HG03460 (cell line): ENCODE data around the gene PCDH7.

ENCODE experiments used
- ATAC-seq: cut with Tn5 transposase; IDR thresholded peaks from one replicate; pipeline ENCODE4 v1.9.1; 2021; ENCODE audit not compliant: unreplicated experiment

Gene PCDH7, protein sequence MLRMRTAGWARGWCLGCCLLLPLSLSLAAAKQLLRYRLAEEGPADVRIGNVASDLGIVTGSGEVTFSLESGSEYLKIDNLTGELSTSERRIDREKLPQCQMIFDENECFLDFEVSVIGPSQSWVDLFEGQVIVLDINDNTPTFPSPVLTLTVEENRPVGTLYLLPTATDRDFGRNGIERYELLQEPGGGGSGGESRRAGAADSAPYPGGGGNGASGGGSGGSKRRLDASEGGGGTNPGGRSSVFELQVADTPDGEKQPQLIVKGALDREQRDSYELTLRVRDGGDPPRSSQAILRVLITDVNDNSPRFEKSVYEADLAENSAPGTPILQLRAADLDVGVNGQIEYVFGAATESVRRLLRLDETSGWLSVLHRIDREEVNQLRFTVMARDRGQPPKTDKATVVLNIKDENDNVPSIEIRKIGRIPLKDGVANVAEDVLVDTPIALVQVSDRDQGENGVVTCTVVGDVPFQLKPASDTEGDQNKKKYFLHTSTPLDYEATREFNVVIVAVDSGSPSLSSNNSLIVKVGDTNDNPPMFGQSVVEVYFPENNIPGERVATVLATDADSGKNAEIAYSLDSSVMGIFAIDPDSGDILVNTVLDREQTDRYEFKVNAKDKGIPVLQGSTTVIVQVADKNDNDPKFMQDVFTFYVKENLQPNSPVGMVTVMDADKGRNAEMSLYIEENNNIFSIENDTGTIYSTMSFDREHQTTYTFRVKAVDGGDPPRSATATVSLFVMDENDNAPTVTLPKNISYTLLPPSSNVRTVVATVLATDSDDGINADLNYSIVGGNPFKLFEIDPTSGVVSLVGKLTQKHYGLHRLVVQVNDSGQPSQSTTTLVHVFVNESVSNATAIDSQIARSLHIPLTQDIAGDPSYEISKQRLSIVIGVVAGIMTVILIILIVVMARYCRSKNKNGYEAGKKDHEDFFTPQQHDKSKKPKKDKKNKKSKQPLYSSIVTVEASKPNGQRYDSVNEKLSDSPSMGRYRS (N-terminal part only)

DNA sequence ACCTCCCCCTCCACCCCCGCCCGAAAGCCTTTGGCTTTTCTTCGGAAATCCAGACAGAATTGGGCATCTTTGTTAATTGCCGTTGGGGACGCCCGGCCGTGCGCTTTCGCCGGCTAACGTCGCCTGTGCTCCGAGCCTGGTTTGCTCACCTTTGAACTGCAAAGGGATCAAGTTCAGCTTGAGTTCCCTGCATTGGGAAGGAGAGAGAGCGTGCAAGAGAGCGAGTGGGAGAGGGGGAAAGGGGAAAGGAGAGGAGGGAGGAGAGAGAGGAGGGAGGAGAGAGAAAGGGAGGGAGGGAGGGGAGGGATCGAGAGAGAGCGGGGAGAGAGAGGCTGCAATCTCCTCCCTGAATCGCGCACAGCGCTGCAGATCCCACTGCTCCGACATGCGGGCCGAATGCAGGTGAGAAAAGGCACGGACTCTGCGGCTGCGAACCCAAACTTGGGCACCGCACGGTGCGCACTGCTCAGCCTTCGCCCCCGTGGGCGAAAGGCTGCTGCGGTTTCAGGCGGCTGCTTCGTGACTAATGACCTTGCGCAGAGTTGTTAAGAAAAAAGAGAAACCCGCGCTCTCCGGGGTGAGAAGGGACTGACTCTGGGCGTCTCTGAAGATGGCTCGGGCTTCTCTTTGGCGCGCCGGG lies at the start of gene PCDH7:
PCDH7 (plus strand) TSS at position 349 of the 640 bp plus-strand sequence. CDS start 1,054 bp downstream, outside the sequence.
- ATAC-seq = no peak

DNA sequence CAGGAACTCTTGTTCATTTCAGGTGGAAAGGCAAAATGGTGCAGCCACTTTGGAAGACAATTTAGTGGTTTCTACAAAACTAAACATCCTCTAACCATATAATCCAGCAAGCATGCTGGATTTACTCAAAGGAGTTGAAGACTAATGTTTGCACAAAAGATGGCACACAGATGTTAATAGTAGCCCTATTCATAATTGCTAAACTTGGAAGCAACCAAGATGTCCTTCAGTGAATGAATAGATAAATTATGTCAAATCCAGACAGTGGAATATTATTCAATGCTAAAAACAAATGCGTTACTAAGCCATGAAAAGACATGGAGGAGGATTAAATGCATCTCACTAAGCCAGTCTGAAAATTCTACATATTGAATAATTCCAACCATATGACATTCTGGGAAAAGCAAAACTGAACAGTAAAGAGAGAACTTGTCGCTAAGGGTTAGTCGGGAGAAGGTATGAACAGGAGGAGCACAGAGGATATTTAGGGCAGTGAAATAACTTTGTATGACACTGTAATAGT lies 48.2 kb upstream of the PCDH7 start:
- ATAC-seq = no peak

DNA sequence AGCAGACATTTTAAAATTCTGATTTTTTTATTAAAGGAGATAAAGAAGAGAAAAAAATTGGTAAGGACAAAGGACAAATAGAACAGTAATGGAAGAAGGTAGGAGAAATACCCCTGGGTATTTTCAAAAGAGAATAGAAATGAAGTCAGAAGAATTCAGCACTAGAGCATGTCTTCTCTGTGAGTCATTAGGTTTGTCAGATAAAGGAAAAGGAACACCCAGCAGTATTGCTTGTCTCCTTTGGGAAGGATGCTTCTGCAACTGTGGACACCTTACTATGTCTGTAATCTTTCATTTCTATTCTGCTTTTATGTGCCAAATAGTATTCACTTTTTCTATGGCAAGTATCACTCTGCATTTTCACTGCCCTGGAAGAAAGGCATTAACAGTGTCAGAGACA lies 24.0 kb upstream of the PCDH7 start:
- ATAC-seq = no peak

DNA sequence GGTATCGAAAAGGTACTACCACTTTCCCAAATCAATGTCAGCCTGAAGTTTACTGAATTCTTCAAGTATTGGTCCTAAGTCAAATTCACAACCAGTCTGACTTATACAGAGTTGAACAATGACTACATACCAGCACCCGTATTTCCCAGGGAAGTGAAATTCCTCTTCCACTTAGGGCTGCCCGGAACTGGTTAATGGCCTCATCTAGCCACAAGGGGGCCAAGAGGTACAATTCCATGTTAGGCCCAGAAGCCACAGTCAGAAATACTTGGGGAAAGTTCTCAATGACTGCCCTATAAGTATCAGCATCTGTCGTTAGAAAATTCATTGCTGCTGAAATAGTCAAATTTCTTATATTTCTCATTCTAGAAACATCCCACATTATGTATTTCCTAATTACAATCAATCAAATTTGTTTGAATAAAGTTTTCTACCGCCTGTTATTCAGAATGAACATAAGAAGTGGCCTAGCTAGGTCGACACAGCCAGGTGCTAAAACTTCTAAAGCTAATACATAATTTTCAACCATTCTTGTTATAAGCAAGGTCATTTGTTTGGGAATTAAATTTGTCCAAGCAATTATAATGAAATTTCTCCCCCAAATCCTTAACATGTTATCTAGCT lies 5.6 kb upstream of the PCDH7 start:
- ATAC-seq = no peak

GRCh38 chr4:30716158-30716557 lies 4.0 kb upstream of the PCDH7 start:
- no peak for ATAC-seq

GRCh38 chr4:30716681-30717207 lies 3.4 kb upstream of the PCDH7 start:
- ATAC-seq = no peak

DNA sequence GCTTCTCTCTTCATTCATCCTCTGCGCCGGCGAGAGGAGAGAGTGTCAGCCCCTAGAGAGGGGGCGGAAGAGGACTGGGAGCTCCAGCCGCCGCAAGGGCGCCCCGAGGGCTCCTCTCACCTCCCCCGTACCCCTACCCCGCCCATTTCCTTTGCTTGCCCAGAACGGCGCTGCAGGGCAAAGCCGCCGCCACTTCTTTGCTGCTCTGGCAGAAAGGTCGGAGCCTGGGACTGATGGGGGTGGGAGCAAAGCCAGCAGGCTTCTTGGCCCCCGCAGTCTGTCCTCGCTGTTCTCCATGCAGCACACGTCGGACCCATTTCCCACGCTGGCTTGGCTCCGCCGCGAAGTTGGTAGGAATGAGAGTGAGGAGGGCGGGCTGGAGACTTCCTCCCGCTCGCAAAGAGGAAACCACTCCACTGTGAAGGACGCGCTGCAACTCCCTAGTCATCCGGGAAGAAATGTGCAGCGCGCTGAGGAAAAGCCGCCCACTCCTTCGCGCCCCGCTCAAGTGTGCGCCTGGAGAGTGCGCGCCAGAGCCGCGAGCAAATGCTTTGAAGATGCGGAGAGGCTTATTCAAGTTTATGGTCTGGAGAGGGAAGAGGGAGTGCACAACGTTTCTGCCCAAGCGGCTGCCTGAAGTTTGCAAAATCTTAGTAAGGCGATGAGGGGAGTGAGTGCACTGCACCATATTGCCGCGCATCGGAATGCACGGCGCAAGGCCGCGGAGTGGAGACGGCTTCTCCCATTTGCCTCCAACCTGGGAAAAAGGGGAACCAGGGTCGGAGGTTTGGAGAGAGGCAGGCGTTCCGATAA lies 2.8 kb upstream of the PCDH7 start:
- no peak for ATAC-seq

GRCh38 chr4:30718021-30718542 lies 2.1 kb upstream of the PCDH7 start:
- ATAC-seq = no peak

GRCh38 chr4:30718641-30719453 lies 1.3 kb upstream of the PCDH7 start:
- no peak for ATAC-seq

DNA sequence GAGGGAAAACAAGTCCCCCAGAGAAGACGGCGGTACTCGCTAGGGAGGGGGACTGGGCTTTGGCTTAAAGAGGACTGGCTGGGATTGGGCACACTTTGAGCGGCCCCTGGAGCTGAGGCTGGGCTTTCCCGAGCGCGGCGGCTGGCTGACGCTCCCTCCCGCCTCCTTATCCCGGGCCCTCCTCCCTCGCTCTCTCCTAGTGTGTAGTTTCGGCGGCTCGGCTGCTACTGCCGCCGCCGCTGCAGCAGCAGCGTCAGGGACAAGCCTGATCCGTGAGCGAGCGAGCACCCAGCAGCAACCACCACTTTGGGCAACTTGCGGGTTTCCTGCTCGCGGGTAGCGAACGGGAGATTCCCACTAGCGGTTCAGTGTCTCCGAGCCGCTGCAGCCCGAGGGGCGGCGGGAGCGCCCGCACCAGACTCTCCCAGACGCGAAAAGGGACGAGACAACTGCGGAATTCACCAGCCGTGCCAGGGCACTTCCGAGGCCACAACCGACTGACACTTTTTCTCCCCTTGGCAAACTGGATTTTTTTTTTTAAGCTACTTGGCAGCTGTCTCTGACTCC lies 632 bp upstream of the PCDH7 start:
- ATAC-seq = no peak

DNA sequence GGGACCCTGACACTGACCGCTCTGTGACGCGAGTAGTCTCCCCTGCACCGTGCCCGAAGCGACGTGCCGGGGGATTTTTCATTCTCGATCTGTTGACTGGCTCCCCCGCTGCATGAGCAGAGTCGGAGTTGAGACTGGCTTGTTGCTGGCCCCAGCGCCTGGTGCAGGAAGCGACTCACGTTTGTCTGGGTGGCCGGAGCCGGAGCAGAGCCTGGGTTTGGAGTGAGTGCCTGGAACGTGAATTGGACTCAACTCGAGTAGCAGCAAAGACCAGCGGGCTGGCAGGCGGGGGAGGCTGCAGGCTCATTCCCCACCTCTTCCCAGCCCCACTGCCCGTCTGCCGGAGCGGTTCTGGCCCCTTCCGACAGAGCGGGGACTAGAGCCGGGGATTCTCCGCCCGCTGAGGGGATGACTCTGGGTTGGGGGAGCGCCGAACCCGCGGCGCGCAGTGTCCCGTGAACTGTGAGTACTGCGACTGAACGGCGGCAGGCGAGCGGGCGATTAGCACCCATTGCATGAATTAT lies 554 bp downstream of the PCDH7 start:
- ATAC-seq = no peak

DNA sequence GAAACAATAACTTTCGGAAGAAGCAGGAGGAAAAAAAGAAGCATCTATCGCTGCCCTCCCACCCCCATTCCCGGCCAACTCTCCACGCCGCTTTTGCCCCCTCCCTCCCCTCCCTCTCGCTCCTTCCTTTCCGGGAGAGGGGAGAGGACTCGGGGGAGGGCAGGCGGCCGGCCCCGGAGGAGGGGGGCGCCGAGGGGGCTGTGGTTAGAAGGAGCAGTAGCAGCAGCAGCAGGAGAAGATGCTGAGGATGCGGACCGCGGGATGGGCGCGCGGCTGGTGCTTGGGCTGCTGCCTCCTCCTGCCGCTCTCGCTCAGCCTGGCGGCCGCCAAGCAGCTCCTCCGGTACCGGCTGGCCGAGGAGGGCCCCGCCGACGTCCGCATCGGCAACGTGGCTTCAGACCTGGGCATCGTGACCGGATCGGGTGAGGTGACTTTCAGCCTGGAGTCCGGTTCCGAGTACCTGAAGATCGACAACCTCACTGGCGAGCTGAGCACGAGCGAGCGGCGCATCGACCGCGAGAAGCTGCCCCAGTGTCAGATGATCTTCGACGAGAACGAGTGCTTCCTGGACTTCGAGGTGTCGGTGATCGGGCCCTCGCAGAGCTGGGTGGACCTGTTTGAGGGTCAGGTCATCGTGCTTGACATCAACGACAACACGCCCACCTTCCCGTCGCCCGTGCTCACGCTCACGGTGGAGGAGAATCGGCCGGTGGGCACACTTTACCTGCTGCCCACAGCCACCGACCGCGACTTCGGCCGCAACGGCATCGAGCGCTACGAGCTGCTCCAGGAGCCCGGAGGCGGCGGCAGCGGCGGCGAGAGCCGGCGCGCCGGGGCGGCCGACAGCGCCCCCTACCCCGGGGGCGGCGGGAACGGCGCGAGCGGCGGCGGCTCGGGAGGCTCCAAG lies 1.3 kb downstream of the PCDH7 start:
- ATAC-seq = no peak

DNA sequence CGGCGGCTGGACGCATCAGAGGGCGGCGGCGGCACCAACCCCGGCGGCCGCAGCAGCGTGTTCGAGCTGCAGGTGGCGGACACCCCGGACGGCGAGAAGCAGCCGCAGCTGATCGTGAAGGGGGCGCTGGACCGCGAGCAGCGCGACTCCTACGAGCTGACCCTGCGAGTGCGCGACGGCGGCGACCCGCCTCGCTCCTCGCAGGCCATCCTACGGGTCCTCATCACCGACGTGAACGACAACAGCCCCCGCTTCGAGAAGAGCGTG lies 1.9 kb downstream of the PCDH7 start:
- ATAC-seq = no peak

GRCh38 chr4:30722359-30723200 lies 2.4 kb downstream of the PCDH7 start:
- ATAC-seq = no peak

DNA sequence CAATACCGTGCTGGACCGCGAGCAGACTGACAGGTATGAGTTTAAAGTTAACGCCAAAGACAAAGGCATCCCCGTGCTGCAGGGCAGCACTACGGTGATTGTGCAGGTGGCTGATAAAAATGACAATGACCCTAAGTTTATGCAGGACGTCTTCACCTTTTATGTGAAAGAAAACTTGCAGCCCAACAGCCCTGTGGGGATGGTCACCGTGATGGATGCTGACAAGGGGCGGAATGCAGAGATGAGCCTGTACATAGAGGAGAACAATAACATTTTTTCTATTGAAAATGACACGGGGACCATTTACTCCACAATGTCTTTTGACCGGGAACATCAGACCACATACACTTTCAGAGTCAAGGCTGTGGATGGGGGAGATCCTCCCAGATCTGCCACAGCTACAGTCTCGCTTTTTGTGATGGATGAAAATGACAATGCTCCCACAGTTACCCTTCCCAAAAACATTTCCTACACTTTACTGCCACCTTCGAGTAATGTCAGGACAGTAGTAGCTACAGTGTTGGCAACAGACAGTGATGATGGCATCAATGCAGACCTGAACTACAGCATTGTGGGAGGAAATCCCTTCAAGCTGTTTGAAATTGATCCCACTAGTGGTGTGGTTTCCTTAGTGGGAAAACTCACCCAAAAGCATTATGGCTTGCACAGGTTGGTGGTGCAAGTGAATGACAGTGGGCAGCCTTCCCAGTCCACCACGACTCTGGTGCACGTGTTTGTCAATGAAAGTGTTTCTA lies 3.2 kb downstream of the PCDH7 start:
- no peak for ATAC-seq

- ATAC-seq = no peak
These were observed 4.1 kb downstream of the PCDH7 start for GRCh38 chr4:30724247-30724646.
